ENCODE data around the gene PKN3. TPM values are rescaled to one million over a fixed set of nuclear protein-coding genes. Genes with fewer than 3 reads are reported as not detected.

Gene PKN3
- total and polyA plus RNA-seq, 2 donors (not counting 1 experiment from before 2014, with no cell fraction given) = 1.4 to 3.7 TPM

DNA sequence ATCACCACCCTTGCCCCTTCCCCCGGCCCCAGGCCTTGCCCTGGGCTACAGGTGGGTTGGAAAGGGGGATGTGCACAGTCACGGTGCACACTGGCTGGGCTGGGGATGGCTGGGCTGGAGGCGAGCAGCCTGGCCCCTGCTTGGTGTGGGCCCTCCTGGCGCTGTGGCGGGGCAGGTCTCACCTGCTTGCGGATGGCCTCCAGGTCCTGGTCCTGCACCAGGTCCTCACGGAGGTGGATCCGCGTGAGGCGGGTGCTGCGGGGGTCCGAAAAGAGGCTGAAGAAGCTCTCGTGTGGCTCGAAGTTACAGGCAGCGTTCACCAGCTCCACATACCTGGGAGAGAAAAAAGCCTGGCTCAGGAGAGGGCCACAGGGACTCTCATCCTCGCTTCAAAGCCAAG lies 51.3 kb downstream of the PKN3 start:
- Histone ChIP-seq H4K20me1 (ENCODE audit: control insufficient read depth, insufficient read depth, low read length, poor library complexity, severe bottlenecking) (no peaks in the 10 kb centered on the region), H2AFZ (ENCODE audit: insufficient read depth, low read depth, low read length, poor library complexity, severe bottlenecking) (no peak overlapping the region), H3K4me3 (ENCODE audit: control extremely low read depth in 1 of 5, extremely low read depth in 1 of 5, insufficient read depth in 1 of 5, low read depth in 2 of 5, low read length in 4 of 5) (no peak overlapping the region), H3K4me1 (ENCODE audit: control insufficient read depth in 2 of 2, insufficient read depth in 2 of 2, low read length in 2 of 2) (no peaks in the 10 kb centered on the region), H3K79me2 (ENCODE audit: control insufficient read depth, insufficient read depth, low read length) (no peaks in the 10 kb centered on the region), H3K27me3 (replicated peaks in 1 of 4; ENCODE audit: control extremely low read depth in 1 of 4, control insufficient read depth in 3 of 4, insufficient read depth in 4 of 4, low read length in 3 of 4) (no peaks in the 10 kb centered on the region), H3K36me3 (replicated peaks in 1 of 2; ENCODE audit: control extremely low read depth in 1 of 2, control insufficient read depth in 1 of 2, extremely low read depth in 1 of 2, insufficient read depth in 2 of 2, low read length in 1 of 2) (peaks cover 0 to 41% of the 10 kb centered on the region in 2 experiments), H3K27ac (ENCODE audit: low read length in 2 of 2) (no peak overlapping the region), H3K4me2 (replicated peaks; ENCODE audit: low read depth, low read length, poor library complexity, severe bottlenecking) (no peak overlapping the region), H3K9me3 (ENCODE audit: control extremely low read depth in 1 of 3, control insufficient read depth in 2 of 3, insufficient read depth in 1 of 3, low read length in 2 of 3) (no peaks in the 10 kb centered on the region), H3K9ac (ENCODE audit: low read length) (no peak overlapping the region)
- H3K27me3 Mint-ChIP-seq = no peaks in the 10 kb centered on the region
- no peak overlapping the region for H3K27ac Mint-ChIP-seq
- DNase-seq = no peak
- H3K4me1 Mint-ChIP-seq = no peaks in the 10 kb centered on the region
- no peak for ATAC-seq (ENCODE audit: low read depth)
- no peaks in the 10 kb centered on the region for H3K9me3 Mint-ChIP-seq (ENCODE audit: insufficient read depth)
- CTCF ChIA-PET = no interaction called here
- no peak overlapping the region for H3K4me3 Mint-ChIP-seq
- intact Hi-C loops (cut with micrococcal nuclease) = no loop called here
- WGBS (ENCODE audit: insufficient coverage) = 98% methylated on average over 13 of the region's 16 CpGs
- POLR2A ChIA-PET = interaction anchor here (0.6 kb wide), 1 partner anchor 1051 kb away, joined by 4 read pairs; no protein-coding TSS in a partner anchor
- TF ChIP-seq, protein P1, sequence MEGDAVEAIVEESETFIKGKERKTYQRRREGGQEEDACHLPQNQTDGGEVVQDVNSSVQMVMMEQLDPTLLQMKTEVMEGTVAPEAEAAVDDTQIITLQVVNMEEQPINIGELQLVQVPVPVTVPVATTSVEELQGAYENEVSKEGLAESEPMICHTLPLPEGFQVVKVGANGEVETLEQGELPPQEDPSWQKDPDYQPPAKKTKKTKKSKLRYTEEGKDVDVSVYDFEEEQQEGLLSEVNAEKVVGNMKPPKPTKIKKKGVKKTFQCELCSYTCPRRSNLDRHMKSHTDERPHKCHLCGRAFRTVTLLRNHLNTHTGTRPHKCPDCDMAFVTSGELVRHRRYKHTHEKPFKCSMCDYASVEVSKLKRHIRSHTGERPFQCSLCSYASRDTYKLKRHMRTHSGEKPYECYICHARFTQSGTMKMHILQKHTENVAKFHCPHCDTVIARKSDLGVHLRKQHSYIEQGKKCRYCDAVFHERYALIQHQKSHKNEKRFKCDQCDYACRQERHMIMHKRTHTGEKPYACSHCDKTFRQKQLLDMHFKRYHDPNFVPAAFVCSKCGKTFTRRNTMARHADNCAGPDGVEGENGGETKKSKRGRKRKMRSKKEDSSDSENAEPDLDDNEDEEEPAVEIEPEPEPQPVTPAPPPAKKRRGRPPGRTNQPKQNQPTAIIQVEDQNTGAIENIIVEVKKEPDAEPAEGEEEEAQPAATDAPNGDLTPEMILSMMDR (IDR thresholded peaks at IDR 0.05) = no peak
- no peak for TF ChIP-seq EZH2 (IDR thresholded peaks at IDR 0.05; ENCODE audit: borderline replicate concordance, insufficient read depth, low read depth, low read length, poor library complexity, severe bottlenecking)

DNA sequence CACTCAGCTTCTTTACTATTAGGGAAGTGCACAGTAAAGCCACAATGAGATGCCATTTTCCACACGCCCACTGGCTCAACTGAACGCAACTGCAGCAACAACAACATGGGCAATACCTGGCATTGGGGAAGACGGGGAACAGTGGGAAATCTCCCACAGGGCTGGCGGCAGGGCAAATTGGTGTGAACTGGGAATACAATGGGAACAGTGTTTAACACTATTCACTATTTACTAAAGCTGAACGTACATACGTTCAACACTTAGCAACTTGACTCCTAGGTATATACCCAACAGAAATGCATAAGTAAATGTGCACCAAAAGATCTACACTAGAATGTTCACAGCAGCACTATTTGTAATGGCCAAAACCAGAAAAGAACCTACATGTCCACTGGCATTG lies 55.3 kb downstream of the PKN3 start:
- DNase-seq (no peak), ATAC-seq (ENCODE audit: low read depth) (no peak)
- 100% methylated on average over 1 of the region's 6 CpGs for WGBS (ENCODE audit: insufficient coverage)
- Histone ChIP-seq H3K27ac (ENCODE audit: low read length in 2 of 2) (no peak overlapping the region), H3K27me3 (replicated peaks in 1 of 4; ENCODE audit: control extremely low read depth in 1 of 4, control insufficient read depth in 3 of 4, insufficient read depth in 4 of 4, low read length in 3 of 4) (no peaks in the 10 kb centered on the region), H3K4me3 (ENCODE audit: control extremely low read depth in 1 of 5, extremely low read depth in 1 of 5, insufficient read depth in 1 of 5, low read depth in 2 of 5, low read length in 4 of 5) (no peak overlapping the region), H3K4me2 (replicated peaks; ENCODE audit: low read depth, low read length, poor library complexity, severe bottlenecking) (no peak overlapping the region), H2AFZ (ENCODE audit: insufficient read depth, low read depth, low read length, poor library complexity, severe bottlenecking) (no peak overlapping the region), H3K9ac (ENCODE audit: low read length) (no peak overlapping the region), H3K79me2 (ENCODE audit: control insufficient read depth, insufficient read depth, low read length) (peaks cover 6% of the 10 kb centered on the region), H3K4me1 (ENCODE audit: control insufficient read depth in 2 of 2, insufficient read depth in 2 of 2, low read length in 2 of 2) (no peaks in the 10 kb centered on the region), H3K9me3 (ENCODE audit: control extremely low read depth in 1 of 3, control insufficient read depth in 2 of 3, insufficient read depth in 1 of 3, low read length in 2 of 3) (no peaks in the 10 kb centered on the region), H3K36me3 (replicated peaks in 1 of 2; ENCODE audit: control extremely low read depth in 1 of 2, control insufficient read depth in 1 of 2, extremely low read depth in 1 of 2, insufficient read depth in 2 of 2, low read length in 1 of 2) (peaks cover 0 to 22% of the 10 kb centered on the region in 2 experiments), H4K20me1 (ENCODE audit: control insufficient read depth, insufficient read depth, low read length, poor library complexity, severe bottlenecking) (peaks cover under 1% of the 10 kb centered on the region)
- TF ChIP-seq EZH2 (IDR thresholded peaks at IDR 0.05; ENCODE audit: borderline replicate concordance, insufficient read depth, low read depth, low read length, poor library complexity, severe bottlenecking) = no peak
- TF ChIP-seq, protein P1 (IDR thresholded peaks at IDR 0.05) = no peak
- POLR2A ChIA-PET = interaction anchor here (0.6 kb wide), 1 partner anchor 47 kb away, joined by 3 read pairs; no protein-coding TSS in a partner anchor
- Mint-ChIP-seq H3K27ac (no peak overlapping the region), H3K4me3 (no peak overlapping the region), H3K27me3 (no peaks in the 10 kb centered on the region), H3K4me1 (no peaks in the 10 kb centered on the region), H3K9me3 (ENCODE audit: insufficient read depth) (no peaks in the 10 kb centered on the region)
- CTCF ChIA-PET = interaction anchor here (0.6 kb wide), 1 partner anchor 1539 kb away, joined by 5 read pairs; no protein-coding TSS in a partner anchor
- intact Hi-C loops (cut with micrococcal nuclease) = no loop called here
